Measurements from ENCODE around the gene PDCD7. TPM values are rescaled to one million over a fixed set of nuclear protein-coding genes. Genes with fewer than 3 reads are reported as not detected.

The PDCD7 gene
- total RNA-seq, 1 donor from 2014 or later = 22.3 TPM

GRCh38 chr15:65176056-65176455 is 42.4 kb upstream of the PDCD7 start:
- Mint-ChIP-seq H3K4me1 (ENCODE audit: unreplicated experiment) (peaks cover 28% of the 10 kb centered on the region), H3K4me3 (ENCODE audit: unreplicated experiment) (peak overlapping the region; percentile 6), H3K27ac (ENCODE audit: unreplicated experiment) (peak overlapping the region; percentile 71), H3K9me3 (ENCODE audit: unreplicated experiment) (no peaks in the 10 kb centered on the region), H3K27me3 (ENCODE audit: unreplicated experiment) (no peaks in the 10 kb centered on the region), H3K36me3 (ENCODE audit: unreplicated experiment) (peaks cover 30% of the 10 kb centered on the region)
- TF ChIP-seq CTCF (IDR thresholded peaks at IDR 0.05) = no peak
- DNase-seq (ENCODE audit: extremely low spot score, unreplicated experiment) = no peak

- DNase-seq (ENCODE audit: extremely low spot score, unreplicated experiment) = no peak
- H3K4me1 Mint-ChIP-seq (ENCODE audit: unreplicated experiment) = peaks cover 27% of the 10 kb centered on the region
- H3K27me3 Mint-ChIP-seq (ENCODE audit: unreplicated experiment) = no peaks in the 10 kb centered on the region
- no peaks in the 10 kb centered on the region for H3K9me3 Mint-ChIP-seq (ENCODE audit: unreplicated experiment)
- no peak for TF ChIP-seq CTCF (IDR thresholded peaks at IDR 0.05)
- no peak overlapping the region for H3K4me3 Mint-ChIP-seq (ENCODE audit: unreplicated experiment)
- H3K36me3 Mint-ChIP-seq (ENCODE audit: unreplicated experiment) = peaks cover 30% of the 10 kb centered on the region
- H3K27ac Mint-ChIP-seq (ENCODE audit: unreplicated experiment) = peak overlapping the region; percentile 71
These were observed 41.9 kb upstream of the PDCD7 start for GRCh38 chr15:65175511-65175910.

GRCh38 chr15:65174509-65174908 is 40.9 kb upstream of the PDCD7 start:
- H3K9me3 Mint-ChIP-seq (ENCODE audit: unreplicated experiment) = no peaks in the 10 kb centered on the region
- H3K27ac Mint-ChIP-seq (ENCODE audit: unreplicated experiment) = no peak overlapping the region
- no peak for DNase-seq (ENCODE audit: extremely low spot score, unreplicated experiment)
- peaks cover 21% of the 10 kb centered on the region for H3K4me1 Mint-ChIP-seq (ENCODE audit: unreplicated experiment)
- no peak overlapping the region for H3K4me3 Mint-ChIP-seq (ENCODE audit: unreplicated experiment)
- TF ChIP-seq CTCF (IDR thresholded peaks at IDR 0.05) = no peak
- peaks cover 30% of the 10 kb centered on the region for H3K36me3 Mint-ChIP-seq (ENCODE audit: unreplicated experiment)
- H3K27me3 Mint-ChIP-seq (ENCODE audit: unreplicated experiment) = no peaks in the 10 kb centered on the region

- no peak overlapping the region for H3K4me3 Mint-ChIP-seq (ENCODE audit: unreplicated experiment)
- peaks cover 27% of the 10 kb centered on the region for H3K36me3 Mint-ChIP-seq (ENCODE audit: unreplicated experiment)
- no peaks in the 10 kb centered on the region for H3K27me3 Mint-ChIP-seq (ENCODE audit: unreplicated experiment)
- H3K4me1 Mint-ChIP-seq (ENCODE audit: unreplicated experiment) = peaks cover 21% of the 10 kb centered on the region
- no peak for DNase-seq (ENCODE audit: extremely low spot score, unreplicated experiment)
- H3K9me3 Mint-ChIP-seq (ENCODE audit: unreplicated experiment) = no peaks in the 10 kb centered on the region
- no peak for TF ChIP-seq CTCF (IDR thresholded peaks at IDR 0.05)
- H3K27ac Mint-ChIP-seq (ENCODE audit: unreplicated experiment) = no peak overlapping the region
These were observed 38.9 kb upstream of the PDCD7 start for GRCh38 chr15:65172531-65172930.

GRCh38 chr15:65171428-65171827 is 37.8 kb upstream of the PDCD7 start:
- no peak overlapping the region for H3K4me3 Mint-ChIP-seq (ENCODE audit: unreplicated experiment)
- H3K9me3 Mint-ChIP-seq (ENCODE audit: unreplicated experiment) = no peaks in the 10 kb centered on the region
- no peak for DNase-seq (ENCODE audit: extremely low spot score, unreplicated experiment)
- no peaks in the 10 kb centered on the region for H3K27me3 Mint-ChIP-seq (ENCODE audit: unreplicated experiment)
- H3K4me1 Mint-ChIP-seq (ENCODE audit: unreplicated experiment) = peaks cover 15% of the 10 kb centered on the region
- peaks cover 28% of the 10 kb centered on the region for H3K36me3 Mint-ChIP-seq (ENCODE audit: unreplicated experiment)
- no peak overlapping the region for H3K27ac Mint-ChIP-seq (ENCODE audit: unreplicated experiment)
- TF ChIP-seq CTCF (IDR thresholded peaks at IDR 0.05) = no peak
